DOHH2 (cell line): ENCODE measurements around the gene PRDM7.

ENCODE experiments used
- H3F3A ChIP-seq: fragments of 200-600 bp; sonication (generic), shearing (Covaris generic); 2 replicates; pipeline ENCODE4 v1.6.0; 2016; ENCODE audit warnings: antibody characterized with exemption, mild to moderate bottlenecking; ENCODE audit not compliant: control insufficient read depth, insufficient read depth
- H3K27ac ChIP-seq: fragments of 200-600 bp; sonication (generic); 2 replicates; pipeline ENCODE4 v1.5.1; 2014; ENCODE audit warnings: low read depth, mild to moderate bottlenecking, low read length, moderate library complexity
- H3K27me3 ChIP-seq: fragments of 200-600 bp; sonication (generic); 2 replicates; pipeline ENCODE4 v1.6.1; 2014; ENCODE audit warnings: mild to moderate bottlenecking, low read length, mixed read lengths; ENCODE audit not compliant: control insufficient read depth
- H3K36me3 ChIP-seq: fragments of 200-600 bp; sonication (generic); 2 replicates; pipeline ENCODE4 v1.6.1; 2014; ENCODE audit warnings: mild to moderate bottlenecking, low read length, moderate library complexity, mixed read lengths; ENCODE audit not compliant: control insufficient read depth
- H3K4me1 ChIP-seq: fragments of 200-600 bp; sonication (generic); 2 replicates; pipeline ENCODE4 v1.6.1; 2014; ENCODE audit warnings: mild to moderate bottlenecking, low read length, mixed read lengths; ENCODE audit not compliant: control insufficient read depth
- H3K4me2 ChIP-seq: fragments of 200-600 bp; sonication (generic); 2 replicates; pipeline ENCODE4 v1.6.0; 2014; ENCODE audit warnings: mild to moderate bottlenecking, low read length, moderate library complexity
- H3K4me3 ChIP-seq: fragments of 200-600 bp; sonication (generic); 2 replicates; pipeline ENCODE4 v1.5.1; 2014; ENCODE audit warnings: mild to moderate bottlenecking, low read length, mixed read lengths
- H3K79me2 ChIP-seq: fragments of 200-600 bp; sonication (generic); 2 replicates; pipeline ENCODE4 v1.6.1; 2014; ENCODE audit warnings: mild to moderate bottlenecking, low read length, mixed read lengths; ENCODE audit not compliant: control insufficient read depth
- H3K9me2 ChIP-seq: fragments of 200-600 bp; sonication (generic); replicated peaks from 2 replicates; pipeline ENCODE4 v1.6.1; 2014; ENCODE audit warnings: mild to moderate bottlenecking, low read length, mixed read lengths; ENCODE audit not compliant: control insufficient read depth
- H3K9me3 ChIP-seq: fragments of 200-600 bp; sonication (generic); 2 replicates; pipeline ENCODE4 v1.6.1; 2014; ENCODE audit warnings: antibody characterized with exemption, low read length, mixed read lengths; ENCODE audit not compliant: control insufficient read depth, insufficient read depth
- H4K20me1 ChIP-seq: fragments of 200-600 bp; sonication (generic); 2 replicates; pipeline ENCODE4 v1.6.0; 2014; ENCODE audit warnings: low read depth, mild to moderate bottlenecking, antibody characterized with exemption, low read length, moderate library complexity; ENCODE audit not compliant: control insufficient read depth, insufficient read depth
- CTCF ChIP-seq: fragments of 200-600 bp; sonication (generic); IDR thresholded peaks from one replicate; pipeline ENCODE4 v1.5.1; 2014; ENCODE audit warnings: antibody characterized with exemption, mild to moderate bottlenecking, low read depth, low read length; ENCODE audit not compliant: poor library complexity, severe bottlenecking
- EZH2phosphoT487 ChIP-seq: fragments of 200-600 bp; sonication (generic); IDR thresholded peaks from 2 replicates; pipeline ENCODE4 v1.6.1; 2017; ENCODE audit warnings: borderline replicate concordance, mild to moderate bottlenecking, antibody characterized with exemption, low read length, moderate library complexity, mixed read lengths

PRDM7 gene

GRCh38 chr16:90022209-90023077 lies 54.7 kb downstream of the PRDM7 start:
- no peaks in the 10 kb centered on the region for H3K79me2 ChIP-seq
- H3K36me3 ChIP-seq: no peaks in the 10 kb centered on the region
- no peaks in the 10 kb centered on the region for H3K9me3 ChIP-seq
- H3K9me2 ChIP-seq: no peaks in the 10 kb centered on the region
- no peak overlapping the region for H3K27ac ChIP-seq
- TF ChIP-seq CTCF (no peak), EZH2phosphoT487 (no peak)
- peaks cover 10% of the 10 kb centered on the region for H3F3A ChIP-seq
- peaks cover 7% of the 10 kb centered on the region; the same call in 1 of the 2 replicates for H4K20me1 ChIP-seq
- peak overlapping the region; percentile 63 for H3K4me3 ChIP-seq
- peaks cover 72% of the 10 kb centered on the region for H3K27me3 ChIP-seq
- H3K4me2 ChIP-seq: peak overlapping the region; percentile 63
- H3K4me1 ChIP-seq: peaks cover 27% of the 10 kb centered on the region

- H4K20me1 ChIP-seq: peaks cover 7% of the 10 kb centered on the region; the same call in 1 of the 2 replicates
- H3K9me2 ChIP-seq: no peaks in the 10 kb centered on the region
- TF ChIP-seq CTCF (no peak), EZH2phosphoT487 (no peak)
- H3K36me3 ChIP-seq: no peaks in the 10 kb centered on the region
- H3K27ac ChIP-seq: no peak overlapping the region
- peaks cover 11% of the 10 kb centered on the region for H3F3A ChIP-seq
- no peaks in the 10 kb centered on the region for H3K9me3 ChIP-seq
- no peak overlapping the region for H3K4me3 ChIP-seq
- no peak overlapping the region for H3K4me2 ChIP-seq
- H3K79me2 ChIP-seq: no peaks in the 10 kb centered on the region
- H3K4me1 ChIP-seq: peaks cover 21% of the 10 kb centered on the region
- peaks cover 78% of the 10 kb centered on the region for H3K27me3 ChIP-seq
Observed at GRCh38 chr16:90020838-90021382, 56.2 kb downstream of the PRDM7 start.

- Histone ChIP-seq H3F3A (peaks cover 11% of the 10 kb centered on the region), H3K36me3 (no peaks in the 10 kb centered on the region), H3K4me3 (no peak overlapping the region), H4K20me1 (peaks cover 7% of the 10 kb centered on the region; the same call in 1 of the 2 replicates), H3K4me2 (no peak overlapping the region), H3K27me3 (peaks cover 84% of the 10 kb centered on the region), H3K9me2 (no peaks in the 10 kb centered on the region), H3K27ac (no peak overlapping the region), H3K4me1 (peaks cover 20% of the 10 kb centered on the region), H3K79me2 (no peaks in the 10 kb centered on the region), H3K9me3 (no peaks in the 10 kb centered on the region)
- TF ChIP-seq EZH2phosphoT487 (no peak), CTCF (no peak)
Observed at GRCh38 chr16:90020260-90020837, 56.8 kb downstream of the PRDM7 start.
